Measurements from ENCODE around the gene CACNG1.

CACNG1 gene

GRCh38 chr17:67044016-67044772 is at the start of gene CACNG1:
Gene CACNG1, plus strand, starts transcription at chr17:67044554. Its CDS starts 107 bp downstream, at chr17:67044661.
- DNase-seq, result no peak

GRCh38 chr17:66994930-66995535 is 49.3 kb upstream of the CACNG1 start:
- no peak for DNase-seq

- no peak for DNase-seq
These were observed 48.4 kb upstream of the CACNG1 start for GRCh38 chr17:66995944-66996343.

GRCh38 chr17:66996926-66997325 is 47.4 kb upstream of the CACNG1 start:
- no peak for DNase-seq

- DNase-seq, result no peak
These were observed 41.1 kb upstream of the CACNG1 start for GRCh38 chr17:67003231-67003630.

- DNase-seq, result no peak
These were observed 40.2 kb upstream of the CACNG1 start for GRCh38 chr17:67004181-67004580.

GRCh38 chr17:67007266-67007665 is 37.1 kb upstream of the CACNG1 start:
- no peak for DNase-seq

- DNase-seq, result no peak
These were observed 36.3 kb upstream of the CACNG1 start for GRCh38 chr17:67008101-67008500.

- DNase-seq, result no peak
These were observed 32.7 kb upstream of the CACNG1 start for GRCh38 chr17:67011527-67012175.

- no peak for DNase-seq
These were observed 30.5 kb upstream of the CACNG1 start for GRCh38 chr17:67013891-67014290.

- no peak for DNase-seq
These were observed 29.4 kb upstream of the CACNG1 start for GRCh38 chr17:67015001-67015400.

- DNase-seq, result no peak
These were observed 28.2 kb upstream of the CACNG1 start for GRCh38 chr17:67016039-67016762.

GRCh38 chr17:67017910-67018309 is 26.4 kb upstream of the CACNG1 start:
- no peak for DNase-seq

- DNase-seq, result no peak
These were observed 25.6 kb upstream of the CACNG1 start for GRCh38 chr17:67018471-67019434.

GRCh38 chr17:67019809-67020208 is 24.5 kb upstream of the CACNG1 start:
- DNase-seq, result no peak

GRCh38 chr17:67020293-67020766 is 24.0 kb upstream of the CACNG1 start:
- DNase-seq, result no peak

GRCh38 chr17:67021196-67021595 is 23.2 kb upstream of the CACNG1 start:
- DNase-seq, result no peak

- no peak for DNase-seq
These were observed 22.5 kb upstream of the CACNG1 start for GRCh38 chr17:67021743-67022450.

GRCh38 chr17:67022451-67022810 is 21.9 kb upstream of the CACNG1 start:
- DNase-seq, result no peak

GRCh38 chr17:67024736-67025135 is 19.6 kb upstream of the CACNG1 start:
- DNase-seq, result no peak

GRCh38 chr17:67025216-67025792 is 19.1 kb upstream of the CACNG1 start:
- no peak for DNase-seq

Data from left hindlimb (tissue), 1 donor.